HG02938 (cell line): Measurements from ENCODE around the gene SINHCAF.

ENCODE experiments used
- ATAC-seq: cut with Tn5 transposase; IDR thresholded peaks from one replicate; pipeline ENCODE4 v1.9.1; 2021; ENCODE audit warnings: mild to moderate bottlenecking, moderate library complexity; ENCODE audit not compliant: unreplicated experiment

Gene SINHCAF

GRCh38 chr12:31234955-31235867 is 90.7 kb downstream of the SINHCAF start:
- ATAC-seq: no peak

DNA sequence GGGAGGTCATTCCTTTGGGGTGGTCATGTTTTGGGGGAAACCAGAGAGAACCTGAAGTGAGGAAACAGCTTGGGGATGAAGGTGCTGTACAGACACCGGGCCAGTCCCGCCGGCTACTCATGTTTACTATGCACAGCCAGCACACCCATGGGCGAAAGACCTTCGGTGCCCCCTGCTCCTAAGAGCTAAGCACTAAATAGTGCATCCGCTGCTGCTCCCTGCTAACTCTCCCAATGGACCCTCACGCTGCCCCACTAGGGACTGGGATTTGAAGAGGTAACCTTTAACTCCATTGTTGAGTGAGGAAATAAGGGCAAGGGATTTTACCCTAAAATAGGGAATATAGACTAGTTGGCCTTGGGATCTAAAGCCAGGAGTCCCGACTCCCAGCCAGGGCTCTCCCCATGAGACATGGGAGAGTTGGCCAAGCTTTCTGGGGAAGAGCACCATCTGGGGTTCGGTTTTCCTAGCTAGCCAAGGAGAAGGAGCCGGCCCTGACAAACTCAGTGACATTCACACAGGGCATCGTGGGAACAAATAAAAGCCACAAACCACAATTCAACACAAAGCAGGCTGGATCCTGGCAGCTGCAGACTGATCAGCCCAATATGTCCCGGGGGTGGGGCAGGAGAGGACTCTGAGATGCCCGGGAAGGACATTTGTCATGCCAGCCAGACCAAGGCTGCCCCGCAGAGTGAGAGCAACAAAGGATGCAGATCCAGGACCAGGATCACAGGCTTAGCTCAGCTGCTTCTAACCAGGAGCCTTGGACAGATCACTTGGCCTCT is 91.7 kb downstream of the SINHCAF start:
- ATAC-seq: no peak

DNA sequence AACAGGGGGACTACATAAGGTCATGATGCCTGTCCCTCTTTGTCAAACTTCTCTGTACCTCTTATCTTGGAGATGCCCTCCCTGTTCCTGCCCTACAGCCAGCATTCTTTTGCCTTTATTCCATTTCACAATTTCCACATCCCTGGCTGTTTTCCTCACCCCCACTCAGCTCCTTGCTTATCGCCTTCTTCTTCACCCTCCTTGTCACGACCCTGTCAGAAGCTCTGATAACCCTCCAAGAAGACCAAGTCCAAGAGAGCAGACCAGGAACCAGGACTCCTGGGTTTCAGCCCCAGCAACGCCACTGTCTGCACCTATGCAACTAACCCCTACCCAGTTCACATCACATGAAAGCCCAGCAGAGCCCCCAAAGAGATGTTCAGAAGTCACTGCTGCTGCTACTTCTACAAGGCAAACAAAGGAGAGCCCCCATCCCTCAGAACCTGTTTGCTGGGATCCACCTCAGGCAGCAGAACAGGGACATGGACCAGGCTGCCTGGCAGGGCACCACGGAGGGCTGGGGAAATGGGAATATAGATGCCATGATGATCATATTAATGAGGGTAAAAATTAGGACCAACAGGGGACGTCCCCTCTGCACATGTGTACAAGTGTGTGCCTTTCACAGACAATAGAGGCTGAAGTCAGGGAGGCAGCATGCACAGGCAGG is 92.8 kb downstream of the SINHCAF start:
- ATAC-seq: no peak

GRCh38 chr12:31232361-31232965 is 93.5 kb downstream of the SINHCAF start:
- no peak for ATAC-seq

DNA sequence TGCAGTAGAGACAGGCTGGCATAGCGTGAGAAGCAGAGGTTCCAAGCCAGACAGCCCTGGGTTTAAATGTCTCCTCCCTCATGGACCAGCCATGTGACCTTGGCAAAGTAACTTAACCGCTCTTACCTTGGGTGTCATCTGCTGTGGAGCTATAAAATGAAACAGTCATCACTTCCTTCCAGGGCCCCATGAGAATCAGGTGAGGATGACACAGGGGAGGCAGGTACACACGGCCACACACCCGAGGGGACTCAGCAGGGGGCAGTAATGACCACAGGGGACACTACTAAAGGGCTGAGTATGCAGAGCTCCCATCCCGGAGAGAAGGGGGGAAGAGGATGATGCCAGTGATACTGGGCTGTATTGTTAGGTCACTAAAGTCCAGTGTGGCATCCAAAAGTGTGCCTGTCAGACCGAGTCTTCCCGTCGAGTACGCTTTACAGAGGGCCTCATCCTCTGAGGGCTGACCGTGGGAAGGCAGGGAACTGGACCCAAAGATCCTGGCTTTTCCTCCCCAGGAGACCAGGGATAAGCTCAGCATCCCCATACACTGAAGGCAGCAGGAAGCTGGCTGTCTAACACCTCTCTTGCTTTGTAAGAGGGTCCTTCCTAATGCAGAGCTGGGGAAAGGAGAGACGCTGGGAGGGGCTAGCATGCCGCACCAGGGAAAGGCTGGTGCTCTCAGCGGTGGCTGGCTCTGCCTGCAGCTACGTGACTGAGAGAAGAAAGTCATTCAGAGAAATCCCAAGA is 94.2 kb downstream of the SINHCAF start:
- no peak for ATAC-seq
